Neutrophil (primary cell): Measurements from ENCODE around the gene CACNA1D.

ENCODE experiments used
- H3K27ac ChIP-seq: fragments of 200-600 bp; sonication (generic); 2 replicates; pipeline ENCODE4 v1.5.1; 2016; ENCODE audit warnings: mild to moderate bottlenecking, moderate library complexity
- H3K27me3 ChIP-seq: fragments of 200-600 bp; sonication (generic); 2 replicates; pipeline ENCODE4 v1.6.0; 2016; ENCODE audit warnings: mild to moderate bottlenecking
- H3K36me3 ChIP-seq: fragments of 200-600 bp; sonication (generic); 2 replicates; pipeline ENCODE4 v1.5.1; 2017
- H3K4me1 ChIP-seq, 2 experiments: fragments of 200-600 bp in 1 of 2; sonication (generic) in 1 of 2; 1 replicate in 1 of 2; 2 replicates in 1 of 2; pipeline versions ENCODE4 v1.5.1 to v1.6.1; 2013 to 2016; ENCODE audit warnings: low read depth in 1 of 2, low read length in 1 of 2, mild to moderate bottlenecking in 1 of 2, moderate library complexity in 1 of 2; ENCODE audit not compliant: control insufficient read depth in 1 of 2, insufficient read depth in 1 of 2
- H3K4me3 ChIP-seq, 2 experiments: fragments of 200-600 bp in 1 of 2; sonication (generic) in 1 of 2; 1 replicate in 1 of 2; 2 replicates in 1 of 2; pipeline ENCODE4 v1.5.1; 2013 to 2016; ENCODE audit warnings: low read depth in 1 of 2, low read length in 1 of 2, mild to moderate bottlenecking in 1 of 2, moderate library complexity in 1 of 2
- H3K9me3 ChIP-seq: fragments of 200-600 bp; sonication (generic); 2 replicates; pipeline ENCODE4 v1.5.1; 2016
- CTCF ChIP-seq: fragments of 200-600 bp; sonication (generic); IDR thresholded peaks from 2 replicates; pipeline ENCODE4 v1.5.1; 2016; ENCODE audit warnings: antibody characterized with exemption

CACNA1D gene

DNA sequence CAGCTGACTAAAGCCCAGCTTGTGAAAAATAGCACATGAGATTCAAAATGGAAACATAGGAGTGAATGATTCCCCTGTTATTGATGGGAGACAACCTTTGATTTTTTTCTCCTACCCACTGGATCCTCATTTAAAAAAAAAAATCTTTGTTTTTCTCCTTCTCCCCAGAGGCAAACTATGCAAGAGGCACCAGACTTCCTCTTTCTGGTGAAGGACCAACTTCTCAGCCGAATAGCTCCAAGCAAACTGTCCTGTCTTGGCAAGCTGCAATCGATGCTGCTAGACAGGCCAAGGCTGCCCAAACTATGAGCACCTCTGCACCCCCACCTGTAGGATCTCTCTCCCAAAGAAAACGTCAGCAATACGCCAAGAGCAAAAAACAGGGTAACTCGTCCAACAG is 2.6 kb downstream of the CACNA1D start:
- no peak for TF ChIP-seq CTCF
- no peaks in the 10 kb centered on the region for H3K9me3 ChIP-seq
- no peaks in the 10 kb centered on the region for H3K36me3 ChIP-seq
- H3K27me3 ChIP-seq, result peaks cover 94% of the 10 kb centered on the region
- H3K27ac ChIP-seq, result no peak overlapping the region
- no peak overlapping the region for H3K4me3 ChIP-seq
- H3K4me1 ChIP-seq, result peaks cover 0 to 11% of the 10 kb centered on the region in 2 experiments

DNA sequence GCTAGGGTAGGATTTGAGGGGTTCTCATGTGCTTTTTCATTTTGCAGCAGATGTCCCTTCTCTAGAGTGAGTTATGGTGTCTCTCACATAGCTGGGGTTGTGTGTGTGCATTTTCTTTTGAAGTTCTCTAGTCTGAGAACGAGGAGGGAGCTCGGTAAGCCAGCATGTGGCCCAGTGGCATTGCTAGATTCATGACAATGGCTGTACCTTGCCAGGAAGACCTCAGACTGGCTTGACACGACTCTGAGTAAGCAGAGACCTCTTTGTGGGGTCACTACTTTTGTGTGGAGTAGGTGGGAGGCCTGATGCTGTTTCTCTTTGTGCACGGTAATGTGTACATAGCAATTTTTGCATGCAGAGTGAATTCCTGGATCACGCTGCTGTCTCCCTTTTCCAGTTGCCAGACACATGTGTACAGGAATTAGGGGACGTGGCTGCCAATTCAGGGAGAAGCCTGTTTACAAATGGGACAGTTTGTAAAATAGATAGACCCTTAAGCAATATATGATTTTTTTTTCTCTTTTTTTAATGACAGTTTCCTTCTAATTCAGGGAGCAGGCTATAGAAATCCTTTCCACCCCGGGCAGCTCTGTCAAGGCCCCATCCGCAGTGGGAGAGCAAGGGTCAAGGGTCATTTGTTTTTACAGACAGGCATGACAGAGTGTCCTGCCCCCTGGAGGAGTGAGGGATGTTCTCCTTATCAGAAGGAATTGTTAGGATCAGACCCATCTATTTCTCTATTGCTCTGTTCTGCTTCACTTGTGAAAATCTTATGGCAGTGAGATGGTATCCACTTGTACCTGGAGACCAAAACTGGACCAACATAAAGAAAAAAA is 4.6 kb downstream of the CACNA1D start:
- Histone ChIP-seq H3K27ac (no peak overlapping the region), H3K9me3 (no peaks in the 10 kb centered on the region), H3K4me1 (peaks cover 0 to 8% of the 10 kb centered on the region in 2 experiments), H3K27me3 (peaks cover 89% of the 10 kb centered on the region), H3K36me3 (no peaks in the 10 kb centered on the region), H3K4me3 (no peak overlapping the region)
- TF ChIP-seq CTCF, result no peak

- Histone ChIP-seq H3K4me1 (peaks cover 0 to 1% of the 10 kb centered on the region in 2 experiments), H3K27ac (no peak overlapping the region), H3K27me3 (peaks cover 79% of the 10 kb centered on the region), H3K36me3 (no peaks in the 10 kb centered on the region), H3K9me3 (no peaks in the 10 kb centered on the region), H3K4me3 (no peak overlapping the region)
- TF ChIP-seq CTCF, result no peak
These were observed 5.9 kb downstream of the CACNA1D start for GRCh38 chr3:53500165-53500777.

GRCh38 chr3:53501178-53501577 is 6.8 kb downstream of the CACNA1D start:
- TF ChIP-seq CTCF, result no peak
- Histone ChIP-seq H3K4me1 (no peaks in the 10 kb centered on the region), H3K27me3 (peaks cover 71% of the 10 kb centered on the region)

DNA sequence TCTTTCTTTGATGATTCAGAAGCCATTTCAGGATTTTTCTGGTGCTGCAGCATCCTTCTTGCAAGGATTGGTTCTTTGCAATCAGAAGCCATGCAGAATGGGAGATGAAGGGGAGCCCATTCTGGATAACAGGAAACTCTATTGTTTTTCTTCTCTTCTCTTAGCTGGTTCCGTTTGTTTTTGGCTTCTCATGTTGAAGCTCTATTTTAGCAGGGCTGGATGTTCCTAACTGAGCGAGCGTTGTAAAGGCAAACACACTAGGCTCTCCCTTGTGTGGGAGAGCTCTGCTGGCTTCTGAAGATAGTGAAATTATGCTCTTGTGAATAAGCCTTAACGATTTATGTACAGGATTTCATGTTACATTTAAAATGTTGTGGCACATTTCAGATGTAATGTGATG is 8.3 kb downstream of the CACNA1D start:
- no peaks in the 10 kb centered on the region for H3K36me3 ChIP-seq
- H3K27ac ChIP-seq, result no peak overlapping the region
- H3K9me3 ChIP-seq, result no peaks in the 10 kb centered on the region
- TF ChIP-seq CTCF, result no peak
- H3K4me1 ChIP-seq, result no peaks in the 10 kb centered on the region
- H3K27me3 ChIP-seq, result peaks cover 69% of the 10 kb centered on the region
- H3K4me3 ChIP-seq, result no peak overlapping the region

More at GRCh38 chr3:53501178-53501577, 6.8 kb downstream of the CACNA1D start:
- H3K27ac ChIP-seq, result no peak overlapping the region
- no peaks in the 10 kb centered on the region for H3K36me3 ChIP-seq
- no peaks in the 10 kb centered on the region for H3K9me3 ChIP-seq
- H3K4me3 ChIP-seq, result no peak overlapping the region
